ENCODE measurements around the gene SKI. TPM values are rescaled to one million over a fixed set of nuclear protein-coding genes. Genes with fewer than 3 reads are reported as not detected.

SKI gene
- total RNA-seq, 2 donors from 2014 or later = 26.6 to 43.8 TPM

GRCh38 chr1:2343023-2343935 is 115.2 kb downstream of the SKI start:
- DNase-seq (ENCODE audit: low spot score in 2 of 2) (no peak), ATAC-seq (no peak)
- Mint-ChIP-seq H3K36me3 (no peaks in the 10 kb centered on the region), H3K27ac (no peak overlapping the region), H3K9me3 (no peaks in the 10 kb centered on the region)

GRCh38 chr1:2344121-2344681 is 116.1 kb downstream of the SKI start:
- Mint-ChIP-seq H3K36me3 (no peaks in the 10 kb centered on the region), H3K27ac (no peak overlapping the region), H3K9me3 (no peaks in the 10 kb centered on the region)
- DNase-seq (ENCODE audit: low spot score in 2 of 2) (no peak), ATAC-seq (no peak)

GRCh38 chr1:2344744-2345296 is 116.7 kb downstream of the SKI start:
- Mint-ChIP-seq H3K36me3 (no peaks in the 10 kb centered on the region), H3K27ac (no peak overlapping the region)

GRCh38 chr1:2345297-2346075 is 117.4 kb downstream of the SKI start:
- ATAC-seq (no peak), DNase-seq (ENCODE audit: low spot score in 2 of 2) (no peak)
- Mint-ChIP-seq H3K27ac (no peak overlapping the region), H3K36me3 (no peaks in the 10 kb centered on the region), H3K9me3 (no peaks in the 10 kb centered on the region)

More at GRCh38 chr1:2344744-2345296, 116.7 kb downstream of the SKI start:
- no peak for DNase-seq (ENCODE audit: low spot score in 2 of 2)
- no peaks in the 10 kb centered on the region for H3K9me3 Mint-ChIP-seq
- no peak for ATAC-seq

- no peaks in the 10 kb centered on the region for H3K36me3 Mint-ChIP-seq
- H3K9me3 Mint-ChIP-seq = no peaks in the 10 kb centered on the region
- no peak overlapping the region for H3K27ac Mint-ChIP-seq
- DNase-seq (ENCODE audit: low spot score in 2 of 2) = no peak
- no peak for ATAC-seq
Observed at GRCh38 chr1:2346691-2347408, 118.7 kb downstream of the SKI start.

GRCh38 chr1:2347409-2347785 is 119.3 kb downstream of the SKI start:
- no peak overlapping the region for H3K27ac Mint-ChIP-seq
- H3K36me3 Mint-ChIP-seq = no peaks in the 10 kb centered on the region
- no peaks in the 10 kb centered on the region for H3K9me3 Mint-ChIP-seq
- ATAC-seq = no peak
- no peak for DNase-seq (ENCODE audit: low spot score in 2 of 2)

GRCh38 chr1:2347896-2348295 is 119.8 kb downstream of the SKI start:
- DNase-seq (ENCODE audit: low spot score in 2 of 2) (no peak), ATAC-seq (no peak)
- Mint-ChIP-seq H3K27ac (no peak overlapping the region), H3K9me3 (no peaks in the 10 kb centered on the region), H3K36me3 (no peaks in the 10 kb centered on the region)

- no peaks in the 10 kb centered on the region for H3K36me3 Mint-ChIP-seq
- DNase-seq (ENCODE audit: low spot score in 2 of 2) (no peak), ATAC-seq (no peak)
- no peaks in the 10 kb centered on the region for H3K9me3 Mint-ChIP-seq
- H3K27ac Mint-ChIP-seq = no peak overlapping the region
Observed at GRCh38 chr1:2348346-2349325, 120.5 kb downstream of the SKI start.

- no peaks in the 10 kb centered on the region for H3K9me3 Mint-ChIP-seq
- no peak for ATAC-seq
- no peak overlapping the region for H3K27ac Mint-ChIP-seq
- no peak for DNase-seq (ENCODE audit: low spot score in 2 of 2)
- H3K36me3 Mint-ChIP-seq = no peaks in the 10 kb centered on the region
Observed at GRCh38 chr1:2349806-2350205, 121.7 kb downstream of the SKI start.

GRCh38 chr1:2350501-2350900 is 122.4 kb downstream of the SKI start:
- Mint-ChIP-seq H3K9me3 (no peaks in the 10 kb centered on the region), H3K27ac (no peak overlapping the region), H3K36me3 (no peaks in the 10 kb centered on the region)
- no peak for DNase-seq (ENCODE audit: low spot score in 2 of 2)
- no peak for ATAC-seq

GRCh38 chr1:2350911-2351655 is 123.0 kb downstream of the SKI start:
- no peak overlapping the region for H3K27ac Mint-ChIP-seq
- no peaks in the 10 kb centered on the region for H3K36me3 Mint-ChIP-seq
- ATAC-seq = no peak
- no peak for DNase-seq (ENCODE audit: low spot score in 2 of 2)
- no peaks in the 10 kb centered on the region for H3K9me3 Mint-ChIP-seq

GRCh38 chr1:2351723-2352122 is 123.6 kb downstream of the SKI start:
- ATAC-seq (no peak), DNase-seq (ENCODE audit: low spot score in 2 of 2) (no peak)

GRCh38 chr1:2352341-2352896 is 124.3 kb downstream of the SKI start:
- no peak for DNase-seq (ENCODE audit: low spot score in 2 of 2)
- Mint-ChIP-seq H3K9me3 (no peaks in the 10 kb centered on the region), H3K27ac (no peak overlapping the region), H3K36me3 (no peaks in the 10 kb centered on the region)
- ATAC-seq = no peak

More at GRCh38 chr1:2351723-2352122, 123.6 kb downstream of the SKI start:
- Mint-ChIP-seq H3K9me3 (no peaks in the 10 kb centered on the region), H3K27ac (peak overlapping the region in 1 of 2 donors; percentile 57), H3K36me3 (no peaks in the 10 kb centered on the region)

- no peak overlapping the region for H3K27ac Mint-ChIP-seq
Observed at GRCh38 chr1:2352897-2353550, 124.9 kb downstream of the SKI start.

More at GRCh38 chr1:2352897-2353550, 124.9 kb downstream of the SKI start:
- ATAC-seq = no peak
- Mint-ChIP-seq H3K9me3 (no peaks in the 10 kb centered on the region), H3K36me3 (no peaks in the 10 kb centered on the region)
- DNase-seq (ENCODE audit: low spot score in 2 of 2) = no peak
